ENCODE data around the gene AP1S1. TPM values are rescaled to one million over a fixed set of nuclear protein-coding genes. Genes with fewer than 3 reads are reported as not detected.
"Not testable (repeated sequence)": the region's sequence is repeated elsewhere in the genome, so short reads cannot be mapped to it uniquely, and the experiment has no call there.

Gene AP1S1
- total RNA-seq, 1 donor from 2014 or later = 45.6 TPM

DNA sequence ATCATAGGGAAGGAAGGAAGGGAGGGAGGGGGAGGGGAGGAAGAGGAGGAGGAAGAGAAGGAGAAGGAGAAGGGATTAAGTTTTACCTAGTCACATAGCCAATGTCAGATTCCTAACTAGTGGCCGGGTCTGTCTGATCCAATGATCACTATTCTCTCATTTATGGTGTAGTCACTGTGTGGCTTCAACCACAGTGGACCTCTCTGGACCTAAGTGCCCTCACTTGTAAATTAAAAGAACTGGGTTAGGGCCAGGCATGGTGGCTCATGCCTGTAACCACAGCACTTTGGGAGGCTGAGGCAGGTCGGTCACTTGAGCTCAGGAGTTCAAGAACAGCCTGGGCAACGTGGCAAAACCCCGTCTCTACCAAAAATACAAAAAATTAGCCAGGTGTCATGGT, 34.0 kb upstream of the AP1S1 start:
- Mint-ChIP-seq H3K27ac (ENCODE audit: unreplicated experiment) (no peak overlapping the region), H3K27me3 (ENCODE audit: unreplicated experiment) (peaks cover 10% of the 10 kb centered on the region), H3K9me3 (ENCODE audit: unreplicated experiment) (no peaks in the 10 kb centered on the region), H3K4me1 (ENCODE audit: unreplicated experiment) (peaks cover 16% of the 10 kb centered on the region), H3K36me3 (ENCODE audit: low read depth, unreplicated experiment) (no peaks in the 10 kb centered on the region), H3K4me3 (ENCODE audit: unreplicated experiment) (no peak overlapping the region)
- no peak for DNase-seq (ENCODE audit: low spot score)
- TF ChIP-seq, protein P1, sequence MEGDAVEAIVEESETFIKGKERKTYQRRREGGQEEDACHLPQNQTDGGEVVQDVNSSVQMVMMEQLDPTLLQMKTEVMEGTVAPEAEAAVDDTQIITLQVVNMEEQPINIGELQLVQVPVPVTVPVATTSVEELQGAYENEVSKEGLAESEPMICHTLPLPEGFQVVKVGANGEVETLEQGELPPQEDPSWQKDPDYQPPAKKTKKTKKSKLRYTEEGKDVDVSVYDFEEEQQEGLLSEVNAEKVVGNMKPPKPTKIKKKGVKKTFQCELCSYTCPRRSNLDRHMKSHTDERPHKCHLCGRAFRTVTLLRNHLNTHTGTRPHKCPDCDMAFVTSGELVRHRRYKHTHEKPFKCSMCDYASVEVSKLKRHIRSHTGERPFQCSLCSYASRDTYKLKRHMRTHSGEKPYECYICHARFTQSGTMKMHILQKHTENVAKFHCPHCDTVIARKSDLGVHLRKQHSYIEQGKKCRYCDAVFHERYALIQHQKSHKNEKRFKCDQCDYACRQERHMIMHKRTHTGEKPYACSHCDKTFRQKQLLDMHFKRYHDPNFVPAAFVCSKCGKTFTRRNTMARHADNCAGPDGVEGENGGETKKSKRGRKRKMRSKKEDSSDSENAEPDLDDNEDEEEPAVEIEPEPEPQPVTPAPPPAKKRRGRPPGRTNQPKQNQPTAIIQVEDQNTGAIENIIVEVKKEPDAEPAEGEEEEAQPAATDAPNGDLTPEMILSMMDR (IDR thresholded peaks at IDR 0.05; ENCODE audit: unreplicated experiment) = no peak

DNA sequence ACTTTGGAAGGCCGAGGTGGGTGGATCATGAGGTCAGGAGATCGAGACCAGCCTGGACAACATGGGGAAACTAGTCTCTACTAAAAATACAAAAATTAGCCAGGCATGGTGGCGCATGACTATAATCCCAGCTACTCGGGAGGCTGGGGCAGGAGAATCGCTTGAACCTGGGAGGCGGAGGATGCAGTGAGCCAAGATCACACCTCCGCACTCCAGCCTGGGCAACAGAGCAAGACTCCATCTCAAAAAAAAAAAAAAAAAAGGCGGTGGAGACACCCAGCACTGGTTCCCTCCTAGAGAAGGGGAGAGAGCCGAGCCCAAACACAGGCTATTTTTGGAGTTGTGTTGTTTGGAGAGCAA, 32.7 kb upstream of the AP1S1 start:
- not testable (repeated sequence) for H3K4me3 Mint-ChIP-seq (ENCODE audit: unreplicated experiment)
- H3K27ac Mint-ChIP-seq (ENCODE audit: unreplicated experiment) = peak overlapping the region; percentile 83

DNA sequence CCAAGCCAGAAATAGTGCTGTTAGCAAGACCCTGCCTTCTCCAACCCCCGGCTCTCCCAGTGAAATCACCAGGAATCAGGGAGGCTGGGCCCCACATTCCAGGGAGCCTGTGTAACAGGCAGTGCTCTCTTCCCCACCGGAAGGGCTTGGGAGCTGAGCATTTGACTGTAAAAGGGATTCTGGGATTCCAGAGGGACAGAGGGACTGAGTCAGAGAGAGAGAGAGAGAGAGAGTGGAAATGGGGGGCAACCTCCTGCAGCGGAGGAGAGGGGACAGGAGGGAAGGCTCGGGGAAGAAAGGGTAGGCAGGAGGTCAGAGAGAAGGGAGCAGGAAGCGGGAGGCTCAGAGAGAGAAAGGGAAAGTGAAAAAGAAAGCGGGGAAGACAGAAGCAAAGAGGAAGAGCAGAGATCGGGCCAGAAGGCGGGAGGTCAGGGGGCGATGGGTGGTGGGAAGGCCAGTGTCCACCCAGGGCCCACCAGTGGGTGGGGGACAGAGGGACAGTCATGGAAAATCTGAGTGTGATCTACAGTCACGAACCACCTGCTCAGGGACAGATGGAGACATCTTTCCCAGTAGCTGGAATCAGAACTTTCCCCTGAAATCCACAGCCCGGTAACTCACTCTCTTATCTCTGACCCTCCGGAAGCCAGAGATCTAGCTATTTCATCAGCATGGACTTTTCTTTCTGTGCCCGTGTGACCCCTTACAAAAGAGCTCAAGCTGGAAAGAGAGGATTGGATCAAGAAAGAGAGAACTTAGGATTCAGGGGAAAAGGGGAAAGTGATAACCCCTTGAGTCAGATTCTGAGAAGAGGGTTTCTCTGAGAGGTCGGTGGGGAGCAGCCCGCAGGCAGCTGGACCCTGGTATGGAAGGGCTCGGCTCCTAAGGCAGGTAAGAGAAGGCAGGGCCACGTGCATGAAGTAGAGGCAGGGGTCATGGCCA, 32.0 kb upstream of the AP1S1 start:
- H3K4me1 Mint-ChIP-seq (ENCODE audit: unreplicated experiment) = peaks cover 30% of the 10 kb centered on the region
- no peaks in the 10 kb centered on the region for H3K36me3 Mint-ChIP-seq (ENCODE audit: low read depth, unreplicated experiment)
- H3K27me3 Mint-ChIP-seq (ENCODE audit: unreplicated experiment) = peaks cover 12% of the 10 kb centered on the region
- H3K4me3 Mint-ChIP-seq (ENCODE audit: unreplicated experiment) = peak overlapping the region; percentile 51
- TF ChIP-seq, protein P1 (IDR thresholded peaks at IDR 0.05; ENCODE audit: unreplicated experiment) = no peak
- no peaks in the 10 kb centered on the region for H3K9me3 Mint-ChIP-seq (ENCODE audit: unreplicated experiment)
- peak; percentile 41 for DNase-seq (ENCODE audit: low spot score)
- H3K27ac Mint-ChIP-seq (ENCODE audit: unreplicated experiment) = peak overlapping the region; percentile 83

More for the DNA sequence above, 32.7 kb upstream of the AP1S1 start:
- H3K4me1 Mint-ChIP-seq (ENCODE audit: unreplicated experiment) = peaks cover 23% of the 10 kb centered on the region
- H3K9me3 Mint-ChIP-seq (ENCODE audit: unreplicated experiment); H3K36me3 Mint-ChIP-seq (ENCODE audit: low read depth, unreplicated experiment); DNase-seq (ENCODE audit: low spot score): not testable (repeated sequence)
- peaks cover 12% of the 10 kb centered on the region for H3K27me3 Mint-ChIP-seq (ENCODE audit: unreplicated experiment)

DNA sequence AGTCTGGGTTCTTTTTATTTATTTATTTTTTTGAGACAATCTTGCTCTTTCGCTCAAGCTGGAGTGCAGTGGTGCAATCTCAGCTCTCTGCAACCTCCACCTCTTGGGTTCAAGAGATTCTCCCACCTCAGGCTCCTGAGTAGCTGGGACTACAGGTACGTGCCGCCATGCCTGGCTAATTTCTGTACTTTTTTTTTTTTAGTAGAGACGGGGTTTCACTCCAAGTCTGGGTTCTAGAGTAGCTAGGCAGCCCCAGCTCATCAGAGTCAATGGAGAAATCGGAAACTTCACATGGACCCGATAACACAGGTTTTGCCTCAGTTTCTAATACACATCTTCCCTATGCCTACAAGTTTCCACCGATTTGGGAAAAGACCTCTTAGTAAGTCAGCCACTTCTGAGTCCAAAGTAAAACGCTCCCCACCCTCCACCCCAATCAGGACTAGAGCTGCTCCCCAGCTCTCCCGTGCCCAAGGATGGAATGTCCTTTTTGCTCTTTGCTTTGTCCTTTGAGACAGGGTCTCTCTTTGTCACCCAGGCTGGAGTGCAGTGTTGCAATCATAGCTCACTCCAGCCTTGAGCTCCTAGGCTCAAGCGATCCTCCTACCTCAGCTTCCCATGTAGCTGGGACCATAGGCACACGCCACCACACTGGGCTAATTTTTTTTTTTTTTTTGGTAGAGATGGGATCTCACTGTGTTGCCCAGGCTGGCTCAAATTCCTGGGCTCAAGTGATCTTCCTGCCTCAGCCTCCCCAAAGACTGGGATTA, 31.2 kb upstream of the AP1S1 start:
- DNase-seq (ENCODE audit: low spot score) = no peak
- Mint-ChIP-seq H3K27ac (ENCODE audit: unreplicated experiment) (peak overlapping the region; percentile 75), H3K27me3 (ENCODE audit: unreplicated experiment) (peaks cover 13% of the 10 kb centered on the region), H3K4me3 (ENCODE audit: unreplicated experiment) (peak overlapping the region; percentile 18), H3K4me1 (ENCODE audit: unreplicated experiment) (peaks cover 31% of the 10 kb centered on the region), H3K36me3 (ENCODE audit: low read depth, unreplicated experiment) (no peaks in the 10 kb centered on the region), H3K9me3 (ENCODE audit: unreplicated experiment) (no peaks in the 10 kb centered on the region)
- TF ChIP-seq, protein P1 (IDR thresholded peaks at IDR 0.05; ENCODE audit: unreplicated experiment) = no peak

DNA sequence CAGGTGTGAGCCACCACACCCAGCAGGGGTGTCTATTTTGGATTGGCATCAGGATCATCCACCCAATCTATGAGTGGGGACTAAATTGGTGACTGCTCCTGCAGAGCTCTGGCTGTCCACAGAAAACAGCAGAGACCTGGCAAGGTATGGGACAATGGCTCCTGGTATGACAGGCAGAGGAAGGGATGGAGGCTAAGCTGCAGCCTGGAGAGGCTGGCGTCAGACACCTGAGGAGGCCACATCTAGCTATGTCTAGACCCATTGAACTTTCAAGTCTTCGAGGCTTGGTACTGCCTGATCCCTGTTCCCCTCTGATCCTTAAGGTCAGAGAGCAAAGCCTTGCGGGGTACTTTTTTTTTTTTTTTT, 30.6 kb upstream of the AP1S1 start:
- Mint-ChIP-seq H3K4me3 (ENCODE audit: unreplicated experiment) (no peak overlapping the region), H3K27me3 (ENCODE audit: unreplicated experiment) (peaks cover 13% of the 10 kb centered on the region), H3K27ac (ENCODE audit: unreplicated experiment) (peak overlapping the region; percentile 24), H3K9me3 (ENCODE audit: unreplicated experiment) (no peaks in the 10 kb centered on the region), H3K36me3 (ENCODE audit: low read depth, unreplicated experiment) (no peaks in the 10 kb centered on the region), H3K4me1 (ENCODE audit: unreplicated experiment) (peaks cover 31% of the 10 kb centered on the region)
- TF ChIP-seq, protein P1 (IDR thresholded peaks at IDR 0.05; ENCODE audit: unreplicated experiment) = no peak
- DNase-seq (ENCODE audit: low spot score) = no peak
